GM12878 (cell line): Measurements from ENCODE around the gene SPINT1. TPM values are rescaled to one million over a fixed set of nuclear protein-coding genes. Genes with fewer than 3 reads are reported as not detected.

Source experiments
- ATAC-seq: fragments of 200-7000 bp; cut with Tn5 transposase; 3 replicates; pipeline ENCODE4 v1.9.1; 2020; ENCODE audit warnings: mild to moderate bottlenecking, moderate library complexity
- BruUV-seq: library from RNA; stranded (reverse); fragments of 400-500 nt; replicated peaks from 2 replicates; lab custom pipeline; 2021; lab: Mats Ljungman, UMichigan
- CTCF ChIA-PET: fragments of 300-600 bp; sonication (Branson Sonifier 250); formaldehyde crosslinking; extraction: SDS; loops from one replicate; lab custom pipeline; 2021; ENCODE audit warnings: inconsistent platforms; lab: Yijun Ruan, JAX
- POLR2A ChIA-PET: fragments of 350-600 bp; formaldehyde crosslinking; extraction: SDS; loops from one replicate; lab custom pipeline; 2021; ENCODE audit warnings: inconsistent platforms; lab: Charles Lee
- RAD21 ChIA-PET: fragments of 300-600 bp; sonication (Branson Sonifier 250); formaldehyde crosslinking; loops from one replicate; lab custom pipeline; 2023; ENCODE audit warnings: antibody characterized with exemption; ENCODE audit not compliant: unreplicated experiment; lab: Charles Lee
- SMC1A ChIA-PET: fragments of 300-600 bp; sonication (Branson Sonifier 250); formaldehyde crosslinking; loops from one replicate; lab custom pipeline; 2023; ENCODE audit not compliant: unreplicated experiment, uncharacterized antibody; lab: Charles Lee
- DNase-seq: peaks from one replicate; pipeline ENCODE4 v3.0.0-alpha.2; 2011; ENCODE audit warnings: low read depth, low spot score
- FAIRE-seq: peaks from 3 replicates; lab custom pipeline; 2011; peaks lifted over from hg19 to GRCh38; lab: Jason Lieb, UNC
- H2AFZ ChIP-seq: 2 replicates; pipeline ENCODE4 v1.6.0; 2011; ENCODE audit warnings: low read depth, low read length, control low read depth; ENCODE audit not compliant: control insufficient read depth
- H3K27ac ChIP-seq: 2 replicates; pipeline ENCODE4 v1.5.1; 2011; ENCODE audit warnings: control low read depth; ENCODE audit not compliant: control insufficient read depth, insufficient read depth
- H3K27me3 ChIP-seq, 2 experiments: replicated peaks in 1 of 2; 2 replicates each; pipeline versions ENCODE4 v1.6.0 to v1.6.1; 2011; ENCODE audit warnings: low read length in 1 of 2; ENCODE audit not compliant: control insufficient read depth in 2 of 2, insufficient read depth in 2 of 2
- H3K36me3 ChIP-seq, 2 experiments: 2 replicates each; pipeline ENCODE4 v1.5.1; 2011; ENCODE audit warnings: low read length in 1 of 2; ENCODE audit not compliant: control insufficient read depth in 2 of 2, insufficient read depth in 2 of 2
- H3K4me1 ChIP-seq: 2 replicates; pipeline ENCODE4 v1.6.1; 2011; ENCODE audit warnings: mild to moderate bottlenecking, low read length, moderate library complexity, mixed read lengths; ENCODE audit not compliant: control insufficient read depth, insufficient read depth
- H3K4me2 ChIP-seq: 2 replicates; pipeline ENCODE4 v1.6.0; 2011; ENCODE audit warnings: control low read depth; ENCODE audit not compliant: control insufficient read depth, insufficient read depth
- H3K4me3 ChIP-seq: fragments of 200-600 bp; sonication (generic); 2 replicates; pipeline ENCODE4 v1.5.1; 2016
- H3K79me2 ChIP-seq: 2 replicates; pipeline ENCODE4 v1.6.0; 2011; ENCODE audit warnings: low read length; ENCODE audit not compliant: control insufficient read depth, insufficient read depth
- H3K9ac ChIP-seq: 2 replicates; pipeline ENCODE4 v1.8.0; 2011; ENCODE audit warnings: low read length, control low read depth, mixed read lengths; ENCODE audit not compliant: control insufficient read depth, insufficient read depth
- H3K9me3 ChIP-seq: replicated peaks from 3 replicates; pipeline ENCODE4 v1.5.1; 2011; ENCODE audit warnings: mild to moderate bottlenecking, low read length; ENCODE audit not compliant: control insufficient read depth, insufficient read depth
- H4K20me1 ChIP-seq: 2 replicates; pipeline ENCODE4 v1.6.0; 2011; ENCODE audit not compliant: control insufficient read depth, insufficient read depth
- ATF7 ChIP-seq: fragments of 450-650 bp; IDR thresholded peaks from 2 replicates; pipeline ENCODE4 v1.6.1; 2016; ENCODE audit warnings: low read depth, mild to moderate bottlenecking
- BACH1 ChIP-seq: fragments of 450-650 bp; IDR thresholded peaks from 2 replicates; pipeline ENCODE4 v1.6.1; 2017; ENCODE audit warnings: mild to moderate bottlenecking, borderline replicate concordance
- CBFB ChIP-seq: IDR thresholded peaks from 2 replicates; pipeline ENCODE4 v1.6.1; 2016; ENCODE audit warnings: antibody characterized with exemption, low read depth
- CBX5 ChIP-seq: sonication (generic); IDR thresholded peaks from 2 replicates; pipeline ENCODE4 v1.6.1; 2016; ENCODE audit warnings: low read depth, moderate library complexity, mild to moderate bottlenecking, inconsistent platforms
- FOXM1 ChIP-seq: IDR thresholded peaks from 2 replicates; pipeline ENCODE4 v1.6.1; 2012; ENCODE audit warnings: low read depth, mild to moderate bottlenecking, inconsistent platforms, low read length, moderate library complexity
- KDM1A ChIP-seq: fragments of 200-600 bp; sonication (generic); IDR thresholded peaks from 2 replicates; pipeline ENCODE4 v1.6.1; 2016; ENCODE audit warnings: borderline replicate concordance
- KLF5 ChIP-seq: fragments of 450-650 bp; IDR thresholded peaks from 2 replicates; pipeline ENCODE4 v1.6.1; 2014; ENCODE audit warnings: mild to moderate bottlenecking; ENCODE audit not compliant: partially characterized antibody
- MXI1 ChIP-seq: fragments of 150-350 bp; IDR thresholded peaks from 2 replicates; pipeline ENCODE4 v1.6.1; 2011; ENCODE audit warnings: low read depth, mild to moderate bottlenecking, inconsistent platforms, low read length, improper control_type of control experiment
- MYB ChIP-seq: fragments of 150-350 bp; IDR thresholded peaks from 2 replicates; pipeline ENCODE4 v1.6.1; 2014; ENCODE audit warnings: mild to moderate bottlenecking, low read depth, low read length, borderline replicate concordance
- NFYA ChIP-seq: IDR thresholded peaks from 2 replicates; pipeline ENCODE4 v1.6.1; 2011; ENCODE audit warnings: low read depth, mild to moderate bottlenecking, low read length, improper control_type of control experiment, borderline replicate concordance
- RCOR1 ChIP-seq: conservative IDR thresholded peaks from 2 replicates; pipeline ENCODE4 v1.6.1; 2012; ENCODE audit warnings: low read depth, low read length, improper control_type of control experiment
- ZBED1 ChIP-seq: IDR thresholded peaks from 2 replicates; pipeline ENCODE4 v1.6.1; 2016; ENCODE audit warnings: borderline replicate concordance
- ZNF217 ChIP-seq: fragments of 450-650 bp; IDR thresholded peaks from 2 replicates; pipeline ENCODE4 v1.6.1; 2017; ENCODE audit warnings: antibody characterized with exemption, mild to moderate bottlenecking
- WGBS: methylation state at CpG from one replicate; pipeline ENCODE4 v1.1.6; 2016; ENCODE audit warnings: low lambda C conversion rate; ENCODE audit not compliant: insufficient replicate concordance, insufficient coverage; ENCODE audit errors: missing lambda C conversion rate; 5-methylcytosine and 5-hydroxymethylcytosine counted together
- in situ Hi-C: fragments of 300-500 bp; cut with MboI; formaldehyde crosslinking; loops from 9 replicates; pipeline ENCODE4 v1.14.3; 2018; ENCODE audit warnings: mixed read lengths
- intact Hi-C: fragments of 100-400 bp; cut with micrococcal nuclease; formaldehyde crosslinking; loops from one replicate; pipeline ENCODE4 v1.14.2; 2022; ENCODE audit not compliant: unreplicated experiment
- polyA plus RNA-seq, 11 experiments: library from polyadenylated mRNA; depleted of rRNA in 4 of 11; unstranded in 6 of 11; stranded (reverse) in 5 of 11; fragments of >200 nt; fragmentation: Nextera tagmentation in 4 of 11; fragmentation: Illumina TruSeq in 1 of 11; extraction: Ambion mirVana in 4 of 11; extraction: Trizol in 1 of 11; gene quantifications; 1 replicate in 1 of 11; 2 replicates in 10 of 11; pipeline versions ENCODE4 v1.2.1 to v1.2.3, GENCODE V29; 2011 to 2016; ENCODE audit warnings: inconsistent platforms in 2 of 11, missing spikeins in 2 of 11, low read depth in 1 of 11
- total RNA-seq, 4 experiments: library from RNA; depleted of rRNA in 3 of 4; stranded (reverse); fragments of >200 nt in 3 of 4; fragmentation: Illumina TruSeq in 1 of 4; extraction: Trizol in 1 of 4; gene quantifications; 2 replicates each; pipeline versions ENCODE4 v1.2.1 to v1.2.3, GENCODE V29; 2013 to 2021
- TF ChIP-seq, protein P1 (sequence below): fragments of 450-650 bp; IDR thresholded peaks from 2 replicates; pipeline ENCODE4 v1.6.1; 2016; ENCODE audit warnings: mild to moderate bottlenecking
- TF ChIP-seq, protein P2 (sequence below): fragments of 450-650 bp; IDR thresholded peaks from 2 replicates; pipeline ENCODE4 v1.6.1; 2017; ENCODE audit warnings: mild to moderate bottlenecking, low read depth, inconsistent platforms; ENCODE audit not compliant: poor library complexity, severe bottlenecking

Gene SPINT1
- total and polyA plus RNA-seq, 10 of the 15 experiments (the other 5 are each of a cell fraction or from before 2014, with no cell fraction given) = 3.5 to 28.6 (median 10.2) TPM

DNA sequence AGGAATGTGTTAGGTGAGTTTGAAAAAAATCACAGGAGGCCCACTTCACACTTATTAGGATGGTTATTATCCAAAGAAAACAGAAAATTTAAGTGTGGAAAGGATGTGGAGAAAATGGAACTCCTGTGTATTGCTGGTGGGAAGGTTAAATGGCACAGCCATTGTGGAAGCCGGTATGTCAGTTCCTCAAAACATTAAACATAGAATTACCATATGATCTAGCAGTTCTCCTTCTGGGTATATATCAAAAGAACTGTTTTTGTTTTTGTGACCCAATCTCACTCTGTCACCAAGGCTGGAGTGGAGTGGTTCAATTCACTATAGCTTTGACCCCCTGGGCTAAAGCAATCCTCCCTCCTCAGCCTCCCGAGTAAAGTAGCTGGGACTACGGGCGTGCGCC is 47.3 kb upstream of the SPINT1 start:
- DNase-seq (no peak), ATAC-seq (no peak), FAIRE-seq (no peak)
- Histone ChIP-seq H3K4me2 (no peak overlapping the region), H4K20me1 (no peaks in the 10 kb centered on the region), H3K4me1 (no peaks in the 10 kb centered on the region), H3K9ac (no peak overlapping the region), H3K27me3 (no peaks in the 10 kb centered on the region), H3K79me2 (no peaks in the 10 kb centered on the region; the same call in 1 of the 2 replicates), H2AFZ (no peak overlapping the region), H3K4me3 (no peak overlapping the region), H3K27ac (no peak overlapping the region), H3K9me3 (no peaks in the 10 kb centered on the region), H3K36me3 (no peaks in the 10 kb centered on the region)
- BruUV-seq = no TSS peak
- SMC1A ChIA-PET = interaction anchor here (0.7 to 1.3 kb wide), 2 partner anchors 9 to 101 kb away, joined by 4 to 5 read pairs; partner anchors contain the start of gene RAD51
- 95% methylated on average over 5 of the region's 5 CpGs for WGBS
- intact Hi-C loops (no loop called here), in situ Hi-C loops (no loop called here)
- POLR2A ChIA-PET = interaction anchor here (0.7 kb wide), 1 partner anchor 352 kb away, joined by 4 read pairs; no protein-coding TSS in a partner anchor
- CTCF ChIA-PET = interaction anchor here (0.6 to 0.7 kb wide), 3 partner anchors 102 to 207 kb away, joined by 4 to 6 read pairs (median 4); no protein-coding TSS in a partner anchor
- TF ChIP-seq, protein P1, sequence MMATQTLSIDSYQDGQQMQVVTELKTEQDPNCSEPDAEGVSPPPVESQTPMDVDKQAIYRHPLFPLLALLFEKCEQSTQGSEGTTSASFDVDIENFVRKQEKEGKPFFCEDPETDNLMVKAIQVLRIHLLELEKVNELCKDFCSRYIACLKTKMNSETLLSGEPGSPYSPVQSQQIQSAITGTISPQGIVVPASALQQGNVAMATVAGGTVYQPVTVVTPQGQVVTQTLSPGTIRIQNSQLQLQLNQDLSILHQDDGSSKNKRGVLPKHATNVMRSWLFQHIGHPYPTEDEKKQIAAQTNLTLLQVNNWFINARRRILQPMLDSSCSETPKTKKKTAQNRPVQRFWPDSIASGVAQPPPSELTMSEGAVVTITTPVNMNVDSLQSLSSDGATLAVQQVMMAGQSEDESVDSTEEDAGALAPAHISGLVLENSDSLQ = no peak
- TF ChIP-seq FOXM1 (no peak), KDM1A (no peak), BACH1 (no peak)
- RAD21 ChIA-PET = interaction anchor here (0.7 to 1.8 kb wide), 2 partner anchors 10 to 62 kb away, joined by 3 to 4 read pairs; no protein-coding TSS in a partner anchor

DNA sequence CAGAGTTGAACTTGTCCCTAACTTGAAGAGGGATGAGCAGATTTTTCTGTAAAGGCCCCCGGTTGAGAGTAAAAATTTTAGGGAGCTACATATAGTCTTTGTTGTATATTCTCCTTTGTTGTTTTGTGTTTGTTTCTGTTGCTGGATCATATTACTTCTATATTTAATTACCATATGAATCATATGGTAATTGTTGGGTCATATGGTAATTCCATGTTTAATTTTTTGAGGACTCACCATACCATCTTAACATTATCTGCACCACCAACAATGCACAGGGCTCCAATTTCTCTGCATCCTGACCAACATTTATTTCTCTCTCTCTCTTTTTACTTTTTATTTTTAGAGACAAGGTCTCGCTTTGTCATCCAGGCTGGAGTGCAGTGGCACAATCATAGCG is 44.3 kb upstream of the SPINT1 start:
- no peak for DNase-seq
- no peak for FAIRE-seq
- H3K36me3 ChIP-seq = no peaks in the 10 kb centered on the region
- H3K4me3 ChIP-seq = no peak overlapping the region
- H3K9ac ChIP-seq = no peak overlapping the region
- in situ Hi-C loops (no loop called here), intact Hi-C loops (no loop called here)
- ChIA-PET CTCF (interaction anchor here (1.2 kb wide), 1 partner anchor 60 kb away, joined by 3 read pairs; no protein-coding TSS in a partner anchor), RAD21 (interaction anchor here (1.5 kb wide), 1 partner anchor 92 kb away, joined by 5 read pairs; no protein-coding TSS in a partner anchor), SMC1A (no interaction called here), POLR2A (interaction anchor here (1.6 kb wide), 1 partner anchor 61 kb away, joined by 4 read pairs; no protein-coding TSS in a partner anchor)
- no peaks in the 10 kb centered on the region for H4K20me1 ChIP-seq
- ATAC-seq = no peak
- no peaks in the 10 kb centered on the region for H3K27me3 ChIP-seq
- H3K4me2 ChIP-seq = no peak overlapping the region
- no peaks in the 10 kb centered on the region for H3K4me1 ChIP-seq
- 96% methylated on average over 3 of the region's 3 CpGs for whole genome bisulfite sequencing
- no peaks in the 10 kb centered on the region; the same call in 1 of the 2 replicates for H3K79me2 ChIP-seq
- H3K9me3 ChIP-seq = no peaks in the 10 kb centered on the region
- no peak overlapping the region for H2AFZ ChIP-seq
- no peak overlapping the region for H3K27ac ChIP-seq
- BruUV-seq = no TSS peak
- no peak for TF ChIP-seq RCOR1
- no peak for TF ChIP-seq ATF7
- no peak for TF ChIP-seq MYB
- no peak for TF ChIP-seq ZNF217
- no peak for TF ChIP-seq ZBED1
- no peak for TF ChIP-seq CBFB
- no peak for TF ChIP-seq MXI1
- TF ChIP-seq KLF5 = no peak
- TF ChIP-seq, protein P2, sequence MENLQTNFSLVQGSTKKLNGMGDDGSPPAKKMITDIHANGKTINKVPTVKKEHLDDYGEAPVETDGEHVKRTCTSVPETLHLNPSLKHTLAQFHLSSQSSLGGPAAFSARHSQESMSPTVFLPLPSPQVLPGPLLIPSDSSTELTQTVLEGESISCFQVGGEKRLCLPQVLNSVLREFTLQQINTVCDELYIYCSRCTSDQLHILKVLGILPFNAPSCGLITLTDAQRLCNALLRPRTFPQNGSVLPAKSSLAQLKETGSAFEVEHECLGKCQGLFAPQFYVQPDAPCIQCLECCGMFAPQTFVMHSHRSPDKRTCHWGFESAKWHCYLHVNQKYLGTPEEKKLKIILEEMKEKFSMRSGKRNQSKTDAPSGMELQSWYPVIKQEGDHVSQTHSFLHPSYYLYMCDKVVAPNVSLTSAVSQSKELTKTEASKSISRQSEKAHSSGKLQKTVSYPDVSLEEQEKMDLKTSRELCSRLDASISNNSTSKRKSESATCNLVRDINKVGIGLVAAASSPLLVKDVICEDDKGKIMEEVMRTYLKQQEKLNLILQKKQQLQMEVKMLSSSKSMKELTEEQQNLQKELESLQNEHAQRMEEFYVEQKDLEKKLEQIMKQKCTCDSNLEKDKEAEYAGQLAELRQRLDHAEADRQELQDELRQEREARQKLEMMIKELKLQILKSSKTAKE = no peak
- TF ChIP-seq NFYA = no peak
- no peak for TF ChIP-seq CBX5
